GM19025 (cell line): ENCODE data around the gene MMP2.

Source experiments
- ATAC-seq: cut with Tn5 transposase; IDR thresholded peaks from one replicate; pipeline ENCODE4 v1.9.1; 2021; ENCODE audit warnings: mild to moderate bottlenecking, low read depth, moderate library complexity; ENCODE audit not compliant: unreplicated experiment

Gene MMP2

GRCh38 chr16:55491691-55492090 is 12.7 kb downstream of the MMP2 start:
- no peak for ATAC-seq

- ATAC-seq, result no peak
Observed at GRCh38 chr16:55492756-55493380, 13.9 kb downstream of the MMP2 start.

GRCh38 chr16:55494994-55495421 is 16.0 kb downstream of the MMP2 start:
- no peak for ATAC-seq

GRCh38 chr16:55495616-55496289 is 16.8 kb downstream of the MMP2 start:
- ATAC-seq, result no peak

- no peak for ATAC-seq
Observed at GRCh38 chr16:55496509-55497145, 17.6 kb downstream of the MMP2 start.

GRCh38 chr16:55497558-55497957 is 18.6 kb downstream of the MMP2 start:
- ATAC-seq, result no peak

- ATAC-seq, result no peak
Observed at GRCh38 chr16:55498101-55498500, 19.1 kb downstream of the MMP2 start.

- no peak for ATAC-seq
Observed at GRCh38 chr16:55499281-55499680, 20.3 kb downstream of the MMP2 start.

GRCh38 chr16:55499951-55500529 is 21.0 kb downstream of the MMP2 start:
- no peak for ATAC-seq

GRCh38 chr16:55500530-55501011 is 21.6 kb downstream of the MMP2 start:
- no peak for ATAC-seq

GRCh38 chr16:55501549-55502322 is 22.7 kb downstream of the MMP2 start:
- ATAC-seq, result no peak

- ATAC-seq, result no peak
Observed at GRCh38 chr16:55502801-55503366, 23.9 kb downstream of the MMP2 start.

GRCh38 chr16:55503726-55504550 is 24.9 kb downstream of the MMP2 start:
- ATAC-seq, result no peak

GRCh38 chr16:55505333-55506015 is 26.5 kb downstream of the MMP2 start:
- ATAC-seq, result no peak

- no peak for ATAC-seq
Observed at GRCh38 chr16:55506083-55506482, 27.1 kb downstream of the MMP2 start.

- no peak for ATAC-seq
Observed at GRCh38 chr16:55506708-55507107, 27.7 kb downstream of the MMP2 start.

GRCh38 chr16:55508271-55508921 is 29.4 kb downstream of the MMP2 start:
- no peak for ATAC-seq
